ENCODE data around the gene GALNT2. TPM values are rescaled to one million over a fixed set of nuclear protein-coding genes. Genes with fewer than 3 reads are reported as not detected.

The GALNT2 gene
- total and polyA plus RNA-seq, 12 donors, result 22.3 to 220 (median 85.7) TPM

DNA sequence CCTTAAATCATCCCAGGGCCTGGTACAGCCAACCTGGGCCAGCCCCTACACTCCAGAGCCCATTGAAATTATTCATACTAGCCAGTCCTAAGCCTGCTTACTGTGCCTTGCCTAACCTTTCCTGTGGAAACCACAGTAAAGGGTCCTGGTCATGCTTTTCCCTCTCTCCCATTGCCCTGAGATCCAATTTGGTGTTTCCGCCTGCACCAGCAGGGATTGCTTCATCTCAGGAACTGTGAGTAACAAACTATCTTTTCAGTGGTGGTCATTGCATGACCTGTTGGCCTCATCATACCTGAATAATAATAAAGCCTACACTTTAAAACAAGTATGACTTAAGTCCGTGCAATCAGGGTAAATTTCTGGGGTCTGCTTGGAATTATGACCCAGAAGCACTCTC, 18.7 kb upstream of the GALNT2 start:
- no peaks in the 10 kb centered on the region for H3K9me3 ChIP-seq (replicated peaks in 1 of 3)
- intact Hi-C loops (cut with DNase I), result no loop called here
- TF ChIP-seq, protein P1, sequence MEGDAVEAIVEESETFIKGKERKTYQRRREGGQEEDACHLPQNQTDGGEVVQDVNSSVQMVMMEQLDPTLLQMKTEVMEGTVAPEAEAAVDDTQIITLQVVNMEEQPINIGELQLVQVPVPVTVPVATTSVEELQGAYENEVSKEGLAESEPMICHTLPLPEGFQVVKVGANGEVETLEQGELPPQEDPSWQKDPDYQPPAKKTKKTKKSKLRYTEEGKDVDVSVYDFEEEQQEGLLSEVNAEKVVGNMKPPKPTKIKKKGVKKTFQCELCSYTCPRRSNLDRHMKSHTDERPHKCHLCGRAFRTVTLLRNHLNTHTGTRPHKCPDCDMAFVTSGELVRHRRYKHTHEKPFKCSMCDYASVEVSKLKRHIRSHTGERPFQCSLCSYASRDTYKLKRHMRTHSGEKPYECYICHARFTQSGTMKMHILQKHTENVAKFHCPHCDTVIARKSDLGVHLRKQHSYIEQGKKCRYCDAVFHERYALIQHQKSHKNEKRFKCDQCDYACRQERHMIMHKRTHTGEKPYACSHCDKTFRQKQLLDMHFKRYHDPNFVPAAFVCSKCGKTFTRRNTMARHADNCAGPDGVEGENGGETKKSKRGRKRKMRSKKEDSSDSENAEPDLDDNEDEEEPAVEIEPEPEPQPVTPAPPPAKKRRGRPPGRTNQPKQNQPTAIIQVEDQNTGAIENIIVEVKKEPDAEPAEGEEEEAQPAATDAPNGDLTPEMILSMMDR (IDR thresholded peaks at IDR 0.05), result no peak
- TF ChIP-seq POLR2A (IDR thresholded peaks at IDR 0.05), result no peak
- H3K27ac ChIP-seq, result no peak overlapping the region
- DNase-seq, result no peak
- no peaks in the 10 kb centered on the region for H3K36me3 ChIP-seq (replicated peaks in 1 of 2)
- H3K4me1 ChIP-seq (replicated peaks in 1 of 2), result no peaks in the 10 kb centered on the region
- H3K4me3 ChIP-seq, result no peak overlapping the region
- 76 to 89% (median 85%) methylated on average over 2 of the region's 2 CpGs for WGBS, 4 donors
- no peaks in the 10 kb centered on the region for H3K27me3 ChIP-seq

DNA sequence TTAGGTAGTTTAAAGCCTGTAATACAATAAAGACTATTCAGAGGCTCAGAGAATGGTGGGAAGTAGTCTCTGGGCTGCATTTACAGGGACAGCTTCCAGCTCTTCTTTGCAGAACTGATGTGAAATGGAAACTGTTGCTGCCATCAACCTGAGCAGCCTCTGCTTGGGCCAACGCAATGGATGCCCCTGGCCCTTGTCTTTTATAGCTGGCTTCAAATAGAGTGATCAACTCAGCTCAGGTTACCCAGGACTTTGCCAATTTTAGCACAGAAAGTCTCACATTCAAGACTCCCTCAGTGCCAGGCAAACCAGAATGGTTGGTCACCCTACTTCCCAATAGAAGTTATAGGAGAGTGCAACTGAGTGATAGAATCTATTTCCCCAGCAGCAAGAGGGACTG, 18.1 kb upstream of the GALNT2 start:
- intact Hi-C loops (cut with DNase I), result no loop called here
- Histone ChIP-seq H3K36me3 (replicated peaks in 1 of 2) (no peaks in the 10 kb centered on the region), H3K4me1 (replicated peaks in 1 of 2) (no peaks in the 10 kb centered on the region), H3K27ac (no peak overlapping the region), H3K9me3 (replicated peaks in 1 of 3) (no peaks in the 10 kb centered on the region), H3K4me3 (no peak overlapping the region), H3K27me3 (no peaks in the 10 kb centered on the region)
- DNase-seq, result no peak
- 86 to 92% (median 88%) methylated on average over 1 of the region's 1 CpG; no CpG with 5 or more reads in 1 of the 4 donors for WGBS, 4 donors
- TF ChIP-seq, protein P1 (IDR thresholded peaks at IDR 0.05), result no peak
- no peak for TF ChIP-seq POLR2A (IDR thresholded peaks at IDR 0.05)

DNA sequence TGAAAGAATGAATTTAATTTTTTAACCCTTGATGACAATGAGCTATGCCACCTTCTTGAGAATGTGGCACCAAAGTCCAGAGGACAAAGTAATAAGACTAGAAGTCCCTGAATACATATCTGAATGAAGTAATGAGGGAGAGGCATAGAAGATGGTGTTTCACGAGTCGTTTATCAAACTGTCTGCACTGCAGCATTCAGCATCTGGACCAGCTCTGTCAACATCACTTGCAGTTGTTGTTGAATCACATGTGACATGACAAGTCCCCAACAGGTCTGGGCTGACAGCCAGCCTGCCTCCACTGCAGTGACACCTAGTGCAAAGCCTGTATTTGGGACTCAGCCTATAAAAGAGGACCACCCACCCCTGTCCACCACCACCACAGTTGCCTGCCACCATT, 17.3 kb upstream of the GALNT2 start:
- H3K4me1 ChIP-seq (replicated peaks in 1 of 2), result no peaks in the 10 kb centered on the region
- no peak overlapping the region for H3K4me3 ChIP-seq
- no peaks in the 10 kb centered on the region for H3K9me3 ChIP-seq (replicated peaks in 1 of 3)
- WGBS, 4 donors, result 72 to 92% (median 80%) methylated on average over 2 of the region's 2 CpGs
- TF ChIP-seq, protein P1 (IDR thresholded peaks at IDR 0.05), result no peak
- TF ChIP-seq POLR2A (IDR thresholded peaks at IDR 0.05), result no peak
- H3K27ac ChIP-seq, result no peak overlapping the region
- no peak for DNase-seq
- no peaks in the 10 kb centered on the region for H3K27me3 ChIP-seq
- no peaks in the 10 kb centered on the region for H3K36me3 ChIP-seq (replicated peaks in 1 of 2)
- intact Hi-C loops (cut with DNase I), result loop anchor here in 1 of 2 donors (10.0 kb wide), 1 partner anchor 375 kb away; no protein-coding TSS in a partner anchor

DNA sequence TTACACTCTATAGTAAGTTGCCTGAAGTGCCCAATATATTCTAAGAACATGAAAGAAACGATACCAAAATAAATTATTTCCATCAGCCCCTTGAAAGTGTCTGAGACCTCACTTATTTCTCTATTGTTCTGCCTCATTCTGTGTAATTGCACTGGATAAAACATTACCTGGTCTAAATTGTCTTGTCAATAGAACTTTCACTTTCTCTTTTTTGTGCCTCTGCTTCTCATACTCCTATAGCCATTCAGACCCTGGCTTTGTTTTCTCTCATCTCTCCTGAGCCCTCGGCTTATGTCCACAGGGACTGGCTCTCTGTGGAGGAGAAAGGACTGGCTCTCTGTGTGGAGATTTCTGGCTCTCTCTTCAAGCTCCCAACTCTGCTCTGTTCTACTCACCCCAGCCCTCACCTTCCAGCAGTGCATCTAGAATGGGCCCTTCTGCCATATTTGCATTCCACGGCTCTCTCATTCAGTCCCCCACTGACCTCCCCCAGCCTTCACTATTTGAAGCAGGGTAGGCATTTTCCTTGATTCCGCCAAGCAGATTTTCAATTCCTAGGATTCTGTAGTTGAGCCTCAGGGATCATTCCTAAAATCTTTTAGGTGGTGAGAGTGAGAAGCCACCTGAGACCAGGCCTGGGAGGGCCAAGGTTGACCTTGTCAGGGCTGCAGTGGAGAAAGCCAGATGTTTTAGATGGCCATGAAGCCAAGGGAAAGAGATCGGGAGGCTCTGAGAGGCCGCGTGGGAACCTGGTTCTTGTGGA, 15.9 kb upstream of the GALNT2 start:
- DNase-seq, result no peak
- no peaks in the 10 kb centered on the region for H3K4me1 ChIP-seq (replicated peaks in 1 of 2)
- intact Hi-C loops (cut with DNase I), result loop anchor here in 1 of 2 donors (10.0 kb wide), 1 partner anchor 376 kb away; no protein-coding TSS in a partner anchor
- no peak for TF ChIP-seq POLR2A (IDR thresholded peaks at IDR 0.05)
- TF ChIP-seq, protein P1 (IDR thresholded peaks at IDR 0.05), result no peak
- H3K9me3 ChIP-seq (replicated peaks in 1 of 3), result no peaks in the 10 kb centered on the region
- no peaks in the 10 kb centered on the region for H3K36me3 ChIP-seq (replicated peaks in 1 of 2)
- no peak overlapping the region for H3K4me3 ChIP-seq
- 75 to 80% (median 78%) methylated on average over 7 of the region's 7 CpGs for WGBS, 4 donors
- no peak overlapping the region for H3K27ac ChIP-seq
- H3K27me3 ChIP-seq, result no peaks in the 10 kb centered on the region

Measured in adrenal gland (tissue), 12 donors.